Endothelial cell of umbilical vein (primary cell): ENCODE measurements around the gene GRM4. TPM values are rescaled to one million over a fixed set of nuclear protein-coding genes. Genes with fewer than 3 reads are reported as not detected.

ENCODE experiments used
- BruUV-seq: library from RNA; stranded (reverse); fragments of 400-500 nt; replicated peaks from 2 replicates; lab custom pipeline; 2021; lab: Mats Ljungman, UMichigan
- CTCF ChIA-PET: fragments of 300-600, 350-600 bp; sonication (Branson Sonifier 250); formaldehyde crosslinking; loops from one replicate; lab custom pipeline; 2021; ENCODE audit warnings: antibody characterized with exemption, inconsistent platforms; lab: Charles Lee
- POLR2A ChIA-PET: fragments of 300-600, 350-600 bp; sonication (Branson Sonifier 250); formaldehyde crosslinking; loops from one replicate; lab custom pipeline; 2021; ENCODE audit warnings: antibody characterized with exemption, inconsistent platforms; lab: Charles Lee
- DNase-seq: peaks from one replicate; pipeline ENCODE4 v3.0.0-alpha.2; 2011; ENCODE audit warnings: low read depth, low spot score
- FAIRE-seq: peaks from 2 replicates; lab custom pipeline; 2011; peaks lifted over from hg19 to GRCh38; lab: Jason Lieb, UNC
- H2AFZ ChIP-seq: 2 replicates; pipeline ENCODE4 v1.6.0; 2012; ENCODE audit warnings: low read depth, low read length, control low read depth, inconsistent platforms
- H3K27ac ChIP-seq: 2 replicates; pipeline ENCODE4 v1.5.1; 2011; ENCODE audit warnings: low read depth, mild to moderate bottlenecking, control low read depth, low read length, moderate library complexity; ENCODE audit not compliant: insufficient read depth
- H3K27me3 ChIP-seq, 2 experiments: 2 replicates each; pipeline versions ENCODE4 v1.6.0 to v1.6.1; 2011; ENCODE audit warnings: low read length in 2 of 2, mixed read lengths in 1 of 2; ENCODE audit not compliant: control insufficient read depth in 2 of 2, insufficient read depth in 2 of 2
- H3K36me3 ChIP-seq, 2 experiments: 2 replicates in 1 of 2; 3 replicates in 1 of 2; pipeline ENCODE4 v1.5.1; 2011; ENCODE audit warnings: low read length in 2 of 2, mild to moderate bottlenecking in 1 of 2, moderate library complexity in 1 of 2; ENCODE audit not compliant: control insufficient read depth in 2 of 2, insufficient read depth in 2 of 2; ENCODE audit errors: extremely low read depth in 1 of 2
- H3K4me1 ChIP-seq: 3 replicates; pipeline ENCODE4 v1.5.1; 2011; ENCODE audit warnings: mild to moderate bottlenecking, low read length; ENCODE audit not compliant: control insufficient read depth, insufficient read depth; ENCODE audit errors: extremely low read depth
- H3K4me2 ChIP-seq: 2 replicates; pipeline ENCODE4 v1.6.1; 2011; ENCODE audit warnings: low read length, control low read depth, mixed read lengths; ENCODE audit not compliant: insufficient read depth
- H3K4me3 ChIP-seq, 3 experiments: fragments of 200-600 bp in 1 of 3; sonication (generic), shearing (Covaris generic) in 1 of 3; replicated peaks in 1 of 3; 2 replicates each; pipeline ENCODE4 v1.5.1; 2011 to 2016; ENCODE audit warnings: control low read depth in 3 of 3, low read length in 3 of 3, mild to moderate bottlenecking in 2 of 3, inconsistent platforms in 1 of 3, low read depth in 1 of 3, moderate library complexity in 1 of 3; ENCODE audit not compliant: insufficient read depth in 1 of 3
- H3K79me2 ChIP-seq: 2 replicates; pipeline ENCODE4 v1.6.0; 2012; ENCODE audit warnings: low read length, inconsistent platforms; ENCODE audit not compliant: control insufficient read depth, insufficient read depth
- H3K9ac ChIP-seq: replicated peaks from 2 replicates; pipeline ENCODE3; 2011; ENCODE audit warnings: low read length, control low read depth; ENCODE audit not compliant: insufficient read depth; ENCODE audit errors: extremely low read depth
- H3K9me1 ChIP-seq: replicated peaks from 3 replicates; pipeline ENCODE4 v1.6.0; 2011; ENCODE audit warnings: mild to moderate bottlenecking, low read length; ENCODE audit not compliant: control insufficient read depth, insufficient read depth; ENCODE audit errors: extremely low read depth
- H3K9me3 ChIP-seq: replicated peaks from 2 replicates; pipeline ENCODE4 v1.5.1; 2012; ENCODE audit warnings: low read length, inconsistent platforms; ENCODE audit not compliant: control insufficient read depth, insufficient read depth
- H4K20me1 ChIP-seq: replicated peaks from 2 replicates; pipeline ENCODE3; 2011; ENCODE audit warnings: mild to moderate bottlenecking, low read length; ENCODE audit not compliant: control insufficient read depth, insufficient read depth; ENCODE audit errors: extremely low read depth
- CTCF ChIP-seq, 2 donors: IDR thresholded peaks; 1 replicate in 1 of 2; 2 replicates in 1 of 2; pipeline ENCODE4 v1.5.1; 2011; ENCODE audit warnings: low read length in 2 of 2, mild to moderate bottlenecking in 2 of 2, moderate library complexity in 2 of 2, control low read depth in 1 of 2, inconsistent platforms in 1 of 2, low read depth in 1 of 2; ENCODE audit not compliant: insufficient read depth in 1 of 2; ENCODE audit errors: extremely low read depth in 1 of 2
- EZH2 ChIP-seq: IDR thresholded peaks from 2 replicates; pipeline ENCODE4 v1.6.1; 2012; ENCODE audit warnings: borderline replicate concordance, low read depth, mild to moderate bottlenecking, moderate library complexity, low read length, inconsistent platforms; ENCODE audit not compliant: severe bottlenecking
- FOS ChIP-seq: IDR thresholded peaks from 2 replicates; pipeline ENCODE4 v1.6.1; 2011; ENCODE audit warnings: mild to moderate bottlenecking, low read length, moderate library complexity, borderline replicate concordance; ENCODE audit not compliant: insufficient read depth
- GATA2 ChIP-seq: IDR thresholded peaks from 2 replicates; pipeline ENCODE4 v1.7.0; 2011; ENCODE audit warnings: low read depth, mild to moderate bottlenecking, moderate library complexity, mixed read lengths, low read length; ENCODE audit not compliant: insufficient read length, insufficient read depth
- JUN ChIP-seq: IDR thresholded peaks from 2 replicates; pipeline ENCODE4 v1.6.1; 2011; ENCODE audit warnings: borderline replicate concordance, low read depth; ENCODE audit not compliant: insufficient read length, insufficient read depth
- MAX ChIP-seq: IDR thresholded peaks from 2 replicates; pipeline ENCODE4 v1.6.1; 2011; ENCODE audit not compliant: insufficient read depth, insufficient read length
- MYC ChIP-seq: IDR thresholded peaks from one replicate; pipeline ENCODE4 v1.6.1; 2011; ENCODE audit warnings: mild to moderate bottlenecking, low read depth, low read length
- POLR2A ChIP-seq: IDR thresholded peaks from 2 replicates; pipeline ENCODE4 v1.6.1; 2012; ENCODE audit warnings: low read depth, mild to moderate bottlenecking, control low read depth, low read length
- POLR2AphosphoS5 ChIP-seq: IDR thresholded peaks from 2 replicates; pipeline ENCODE4 v1.6.1; 2012; ENCODE audit warnings: low read depth, mild to moderate bottlenecking, control low read depth, low read length, moderate library complexity; ENCODE audit not compliant: insufficient read depth
- dilution Hi-C: fragments of 300-500 bp; cut with MboI; formaldehyde crosslinking; loops from one replicate; pipeline ENCODE4 v1.15.0; 2019; ENCODE audit warnings: low sequenced_read_pairs; ENCODE audit not compliant: extremely low pct_ligation_motif_present
- intact Hi-C: fragments of 100-400 bp; cut with micrococcal nuclease; formaldehyde crosslinking; loops from one replicate; pipeline ENCODE4 v1.10.0; 2022
- polyA plus RNA-seq, 4 experiments: library from polyadenylated mRNA; depleted of rRNA in 3 of 4; stranded (reverse) in 3 of 4; unstranded in 1 of 4; fragments of >200 nt; gene quantifications; 2 replicates each; pipeline versions ENCODE4 v1.2.1 to v1.2.3, GENCODE V29; 2011 to 2012; ENCODE audit warnings: missing spikeins in 1 of 4
- total RNA-seq: library from RNA; stranded (reverse); gene quantifications from 2 replicates; pipeline ENCODE4 v1.2.3, GENCODE V29; 2021

Gene GRM4
- total and polyA plus RNA-seq, 2 donors (not counting 3 experiments of a cell fraction or from before 2014, with no cell fraction given): 0.03 TPM; not detected in 1

GRCh38 chr6:34098045-34098936 is 47.6 kb downstream of the GRM4 start:
- H2AFZ ChIP-seq: no peak overlapping the region
- no peak overlapping the region for H3K4me2 ChIP-seq
- no peaks in the 10 kb centered on the region for H3K4me1 ChIP-seq
- H3K9ac ChIP-seq: no peak overlapping the region
- no peaks in the 10 kb centered on the region for H3K79me2 ChIP-seq
- no peak for TF ChIP-seq FOS
- no peak for TF ChIP-seq GATA2
- no peak for TF ChIP-seq CTCF (IDR thresholded peaks at IDR 0.05; ENCODE audit: extremely low read depth in 1 of 2, insufficient read depth in 1 of 2, low read depth in 1 of 2, low read length in 2 of 2)
- no peak for TF ChIP-seq POLR2A
- TF ChIP-seq MAX: no peak
- no peak for TF ChIP-seq MYC
- TF ChIP-seq JUN: no peak
- no peak for TF ChIP-seq POLR2AphosphoS5
- TF ChIP-seq EZH2: no peak
- no peak overlapping the region for H3K4me3 ChIP-seq
- BruUV-seq: no TSS peak
- peaks cover 0 to 2% of the 10 kb centered on the region in 2 experiments for H3K27me3 ChIP-seq
- no peak for DNase-seq
- dilution Hi-C loops: no loop called here
- intact Hi-C loops: no loop called here
- H3K9me1 ChIP-seq: no peaks in the 10 kb centered on the region
- ChIA-PET POLR2A (no interaction called here), CTCF (interaction anchor here (0.9 kb wide), 1 partner anchor 43 kb away, joined by 4 read pairs; no protein-coding TSS in a partner anchor)
- no peaks in the 10 kb centered on the region for H3K9me3 ChIP-seq
- no peaks in the 10 kb centered on the region for H4K20me1 ChIP-seq
- no peaks in the 10 kb centered on the region for H3K36me3 ChIP-seq
- FAIRE-seq: no peak
- no peak overlapping the region for H3K27ac ChIP-seq
